ENCODE data around the gene PARP14. TPM values are rescaled to one million over a fixed set of nuclear protein-coding genes. Genes with fewer than 3 reads are reported as not detected.

The PARP14 gene, protein sequence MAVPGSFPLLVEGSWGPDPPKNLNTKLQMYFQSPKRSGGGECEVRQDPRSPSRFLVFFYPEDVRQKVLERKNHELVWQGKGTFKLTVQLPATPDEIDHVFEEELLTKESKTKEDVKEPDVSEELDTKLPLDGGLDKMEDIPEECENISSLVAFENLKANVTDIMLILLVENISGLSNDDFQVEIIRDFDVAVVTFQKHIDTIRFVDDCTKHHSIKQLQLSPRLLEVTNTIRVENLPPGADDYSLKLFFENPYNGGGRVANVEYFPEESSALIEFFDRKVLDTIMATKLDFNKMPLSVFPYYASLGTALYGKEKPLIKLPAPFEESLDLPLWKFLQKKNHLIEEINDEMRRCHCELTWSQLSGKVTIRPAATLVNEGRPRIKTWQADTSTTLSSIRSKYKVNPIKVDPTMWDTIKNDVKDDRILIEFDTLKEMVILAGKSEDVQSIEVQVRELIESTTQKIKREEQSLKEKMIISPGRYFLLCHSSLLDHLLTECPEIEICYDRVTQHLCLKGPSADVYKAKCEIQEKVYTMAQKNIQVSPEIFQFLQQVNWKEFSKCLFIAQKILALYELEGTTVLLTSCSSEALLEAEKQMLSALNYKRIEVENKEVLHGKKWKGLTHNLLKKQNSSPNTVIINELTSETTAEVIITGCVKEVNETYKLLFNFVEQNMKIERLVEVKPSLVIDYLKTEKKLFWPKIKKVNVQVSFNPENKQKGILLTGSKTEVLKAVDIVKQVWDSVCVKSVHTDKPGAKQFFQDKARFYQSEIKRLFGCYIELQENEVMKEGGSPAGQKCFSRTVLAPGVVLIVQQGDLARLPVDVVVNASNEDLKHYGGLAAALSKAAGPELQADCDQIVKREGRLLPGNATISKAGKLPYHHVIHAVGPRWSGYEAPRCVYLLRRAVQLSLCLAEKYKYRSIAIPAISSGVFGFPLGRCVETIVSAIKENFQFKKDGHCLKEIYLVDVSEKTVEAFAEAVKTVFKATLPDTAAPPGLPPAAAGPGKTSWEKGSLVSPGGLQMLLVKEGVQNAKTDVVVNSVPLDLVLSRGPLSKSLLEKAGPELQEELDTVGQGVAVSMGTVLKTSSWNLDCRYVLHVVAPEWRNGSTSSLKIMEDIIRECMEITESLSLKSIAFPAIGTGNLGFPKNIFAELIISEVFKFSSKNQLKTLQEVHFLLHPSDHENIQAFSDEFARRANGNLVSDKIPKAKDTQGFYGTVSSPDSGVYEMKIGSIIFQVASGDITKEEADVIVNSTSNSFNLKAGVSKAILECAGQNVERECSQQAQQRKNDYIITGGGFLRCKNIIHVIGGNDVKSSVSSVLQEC (N-terminal part only)
- 74.3 and 115 TPM in 2 replicates for total RNA-seq

DNA sequence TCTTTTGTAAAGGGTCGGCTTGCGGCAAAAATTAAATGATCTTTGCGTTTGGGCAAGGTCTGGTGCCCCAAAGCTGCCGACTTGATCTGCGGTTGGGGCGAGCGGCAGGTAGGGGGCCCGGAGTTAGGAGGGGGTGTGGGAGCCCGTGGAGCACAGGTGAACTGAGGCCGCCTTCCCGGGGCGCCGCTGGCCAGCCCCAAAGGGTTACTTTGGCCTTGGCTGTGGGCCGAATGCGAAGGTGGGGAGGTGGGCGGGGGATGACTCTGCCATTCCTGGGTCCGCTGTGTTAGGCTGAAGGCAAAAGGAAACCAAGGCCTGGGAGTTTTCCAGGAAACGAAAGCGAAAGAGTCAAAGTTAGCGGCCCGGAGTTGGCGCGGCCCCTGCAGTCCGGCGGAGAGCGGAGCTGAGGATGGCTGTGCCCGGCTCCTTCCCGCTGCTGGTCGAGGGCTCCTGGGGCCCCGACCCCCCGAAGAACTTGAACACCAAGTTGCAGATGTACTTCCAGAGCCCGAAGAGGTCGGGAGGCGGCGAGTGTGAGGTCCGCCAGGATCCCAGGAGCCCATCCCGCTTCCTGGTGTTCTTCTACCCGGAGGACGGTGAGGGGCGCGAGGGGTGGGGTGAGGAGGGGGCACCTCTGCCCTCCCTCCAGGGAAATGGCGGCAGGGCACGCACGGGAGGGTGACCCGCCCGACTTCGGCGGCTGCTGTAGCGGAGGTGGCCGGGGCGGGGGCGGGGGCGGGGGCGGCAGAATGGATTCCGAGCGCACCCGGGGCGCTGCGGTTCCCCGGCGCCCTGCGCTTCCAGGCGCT, at the start of gene PARP14:
PARP14 (plus strand) TSS at position 365 of the 809 bp plus-strand sequence; CDS start at position 410, 45 bp downstream.

Other genes starting within 250 kb of the PARP14 start
- gene KPNA1, start 165.9 kb upstream of the PARP14 start, total RNA-seq = 38.0 and 40.7 TPM in 2 replicates
- 47.4 and 51.6 TPM in 2 replicates for gene PARP9, start 116.5 kb upstream of the PARP14 start, total RNA-seq
- 49.5 and 60.2 TPM in 2 replicates for gene DTX3L, start 116.5 kb upstream of the PARP14 start, total RNA-seq
- 1.1 and 2.3 TPM in 2 replicates for gene PARP15, start 103.2 kb upstream of the PARP14 start, total RNA-seq
- 9.1 and 10.9 TPM in 2 replicates for gene HSPBAP1, start 113.0 kb downstream of the PARP14 start, total RNA-seq
- gene SLC49A4, start 114.2 kb downstream of the PARP14 start, total RNA-seq = 31.0 and 38.9 TPM in 2 replicates